NCI-H1436 treated with DMSO at 0.1 percent for 48 hours (cell line): ENCODE measurements around the gene NUDT22.
"Not testable (repeated sequence)": the region's sequence is repeated elsewhere in the genome, so short reads cannot be mapped to it uniquely, and the experiment has no call there.

ENCODE experiments used
- DNase-seq: peaks from one replicate; lab custom pipeline; 2025; lab: John Stamatoyannopoulos, UW

The NUDT22 gene

GRCh38 chr11:64243236-64243854 lies 17.3 kb downstream of the NUDT22 start:
- no peak for DNase-seq

GRCh38 chr11:64244107-64244506 lies 18.0 kb downstream of the NUDT22 start:
- no peak for DNase-seq

GRCh38 chr11:64244966-64245365 lies 18.9 kb downstream of the NUDT22 start:
- DNase-seq = no peak

- no peak for DNase-seq
These were observed 19.3 kb downstream of the NUDT22 start for GRCh38 chr11:64245401-64245796.

GRCh38 chr11:64245797-64246620 lies 19.9 kb downstream of the NUDT22 start:
- DNase-seq = no peak

- DNase-seq = not testable (repeated sequence)
These were observed 20.5 kb downstream of the NUDT22 start for GRCh38 chr11:64246621-64246870.

- no peak for DNase-seq
These were observed 21.0 kb downstream of the NUDT22 start, which contains the start of gene PPP1R14B for GRCh38 chr11:64246871-64247728. PPP1R14B (minus strand) TSS chr11:64246943; CDS start chr11:64246673, 270 bp downstream.

GRCh38 chr11:64247729-64248531 lies 21.9 kb downstream of the NUDT22 start:
- no peak for DNase-seq

- no peak for DNase-seq
These were observed 22.5 kb downstream of the NUDT22 start for GRCh38 chr11:64248578-64248977.

- no peak for DNase-seq
These were observed 23.0 kb downstream of the NUDT22 start for GRCh38 chr11:64249038-64249437.

GRCh38 chr11:64249563-64250414 lies 23.7 kb downstream of the NUDT22 start:
- DNase-seq = no peak

GRCh38 chr11:64250415-64251015 lies 24.4 kb downstream of the NUDT22 start:
- DNase-seq = no peak

- DNase-seq = no peak
These were observed 25.1 kb downstream of the NUDT22 start, which contains the start of gene PLCB3 for GRCh38 chr11:64251016-64251752. PLCB3 (plus strand) TSS chr11:64251530; CDS start chr11:64251650, 120 bp downstream.

- DNase-seq = no peak
These were observed 25.6 kb downstream of the NUDT22 start for GRCh38 chr11:64251753-64252002.

- DNase-seq = no peak
These were observed 26.2 kb downstream of the NUDT22 start for GRCh38 chr11:64252003-64252872.

GRCh38 chr11:64253043-64253442 lies 27.0 kb downstream of the NUDT22 start:
- no peak for DNase-seq

- no peak for DNase-seq
These were observed 27.4 kb downstream of the NUDT22 start for GRCh38 chr11:64253481-64253880.

- DNase-seq = no peak
These were observed 28.3 kb downstream of the NUDT22 start for GRCh38 chr11:64254326-64254725.
